Measurements from ENCODE around the gene CLNK.
"Not testable (repeated sequence)": the region's sequence is repeated elsewhere in the genome, so short reads cannot be mapped to it uniquely, and the experiment has no call there.

GRCh38 chr4:10614926-10615325 lies 69.6 kb downstream of the CLNK start:
- TF ChIP-seq POLR2A (IDR thresholded peaks at IDR 0.05), result not testable (repeated sequence)
- TF ChIP-seq, protein P1, sequence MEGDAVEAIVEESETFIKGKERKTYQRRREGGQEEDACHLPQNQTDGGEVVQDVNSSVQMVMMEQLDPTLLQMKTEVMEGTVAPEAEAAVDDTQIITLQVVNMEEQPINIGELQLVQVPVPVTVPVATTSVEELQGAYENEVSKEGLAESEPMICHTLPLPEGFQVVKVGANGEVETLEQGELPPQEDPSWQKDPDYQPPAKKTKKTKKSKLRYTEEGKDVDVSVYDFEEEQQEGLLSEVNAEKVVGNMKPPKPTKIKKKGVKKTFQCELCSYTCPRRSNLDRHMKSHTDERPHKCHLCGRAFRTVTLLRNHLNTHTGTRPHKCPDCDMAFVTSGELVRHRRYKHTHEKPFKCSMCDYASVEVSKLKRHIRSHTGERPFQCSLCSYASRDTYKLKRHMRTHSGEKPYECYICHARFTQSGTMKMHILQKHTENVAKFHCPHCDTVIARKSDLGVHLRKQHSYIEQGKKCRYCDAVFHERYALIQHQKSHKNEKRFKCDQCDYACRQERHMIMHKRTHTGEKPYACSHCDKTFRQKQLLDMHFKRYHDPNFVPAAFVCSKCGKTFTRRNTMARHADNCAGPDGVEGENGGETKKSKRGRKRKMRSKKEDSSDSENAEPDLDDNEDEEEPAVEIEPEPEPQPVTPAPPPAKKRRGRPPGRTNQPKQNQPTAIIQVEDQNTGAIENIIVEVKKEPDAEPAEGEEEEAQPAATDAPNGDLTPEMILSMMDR (IDR thresholded peaks at IDR 0.05), result not testable (repeated sequence)
